Neutrophil (primary cell): Measurements from ENCODE around the gene FOXL1.

Source experiments
- H3K27ac ChIP-seq: fragments of 200-600 bp; sonication (generic); 2 replicates; pipeline ENCODE4 v1.5.1; 2016; ENCODE audit warnings: mild to moderate bottlenecking, moderate library complexity
- H3K27me3 ChIP-seq: fragments of 200-600 bp; sonication (generic); 2 replicates; pipeline ENCODE4 v1.6.0; 2016; ENCODE audit warnings: mild to moderate bottlenecking
- H3K36me3 ChIP-seq: fragments of 200-600 bp; sonication (generic); 2 replicates; pipeline ENCODE4 v1.5.1; 2017
- H3K4me1 ChIP-seq, 2 experiments: fragments of 200-600 bp in 1 of 2; sonication (generic) in 1 of 2; 1 replicate in 1 of 2; 2 replicates in 1 of 2; pipeline versions ENCODE4 v1.5.1 to v1.6.1; 2013 to 2016; ENCODE audit warnings: low read depth in 1 of 2, low read length in 1 of 2, mild to moderate bottlenecking in 1 of 2, moderate library complexity in 1 of 2; ENCODE audit not compliant: control insufficient read depth in 1 of 2, insufficient read depth in 1 of 2
- H3K4me3 ChIP-seq, 2 experiments: fragments of 200-600 bp in 1 of 2; sonication (generic) in 1 of 2; 1 replicate in 1 of 2; 2 replicates in 1 of 2; pipeline ENCODE4 v1.5.1; 2013 to 2016; ENCODE audit warnings: low read depth in 1 of 2, low read length in 1 of 2, mild to moderate bottlenecking in 1 of 2, moderate library complexity in 1 of 2
- H3K9me3 ChIP-seq: fragments of 200-600 bp; sonication (generic); 2 replicates; pipeline ENCODE4 v1.5.1; 2016
- CTCF ChIP-seq: fragments of 200-600 bp; sonication (generic); IDR thresholded peaks from 2 replicates; pipeline ENCODE4 v1.5.1; 2016; ENCODE audit warnings: antibody characterized with exemption

The FOXL1 gene

DNA sequence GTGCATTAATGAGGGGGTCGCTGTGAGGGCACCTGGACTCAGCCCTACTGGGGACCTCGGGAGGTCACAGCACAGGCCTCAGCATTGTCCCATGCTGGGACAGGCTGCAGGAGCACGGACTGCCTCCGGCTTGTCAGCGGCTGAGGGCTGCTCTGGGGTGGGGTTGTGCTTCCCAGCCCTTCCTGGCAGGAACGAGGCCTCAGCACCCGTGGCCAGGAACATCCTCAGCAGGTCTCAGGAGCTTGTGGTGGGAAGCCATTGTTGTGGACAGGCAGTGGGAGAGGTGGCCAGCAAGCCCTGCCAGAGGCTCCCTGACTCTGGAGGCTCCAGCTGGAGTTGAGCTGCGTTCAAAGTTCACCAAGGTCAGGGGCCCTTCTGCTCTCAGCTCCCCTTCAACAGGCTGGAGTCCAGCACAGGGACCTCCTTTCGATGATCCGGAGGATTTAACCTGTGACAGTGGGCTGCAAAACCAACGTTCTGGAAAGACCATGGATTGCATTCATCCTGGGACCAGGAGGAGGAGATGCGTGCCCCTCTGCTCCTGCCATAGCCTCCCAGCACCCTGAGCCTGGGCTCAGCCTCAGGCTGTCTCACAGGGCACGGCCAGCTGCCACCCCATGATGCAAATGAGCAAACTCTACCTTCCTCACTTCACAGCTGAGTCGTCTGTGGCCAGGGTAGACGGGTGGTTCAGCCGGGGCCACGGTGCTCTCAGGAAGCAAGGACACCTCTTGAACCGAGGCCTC is 32.6 kb downstream of the FOXL1 start:
- peaks cover 22% of the 10 kb centered on the region for H3K27me3 ChIP-seq
- H3K4me3 ChIP-seq: no peak overlapping the region
- H3K27ac ChIP-seq: no peak overlapping the region
- no peak for TF ChIP-seq CTCF
- no peaks in the 10 kb centered on the region for H3K4me1 ChIP-seq
- no peaks in the 10 kb centered on the region for H3K36me3 ChIP-seq
- H3K9me3 ChIP-seq: no peaks in the 10 kb centered on the region

DNA sequence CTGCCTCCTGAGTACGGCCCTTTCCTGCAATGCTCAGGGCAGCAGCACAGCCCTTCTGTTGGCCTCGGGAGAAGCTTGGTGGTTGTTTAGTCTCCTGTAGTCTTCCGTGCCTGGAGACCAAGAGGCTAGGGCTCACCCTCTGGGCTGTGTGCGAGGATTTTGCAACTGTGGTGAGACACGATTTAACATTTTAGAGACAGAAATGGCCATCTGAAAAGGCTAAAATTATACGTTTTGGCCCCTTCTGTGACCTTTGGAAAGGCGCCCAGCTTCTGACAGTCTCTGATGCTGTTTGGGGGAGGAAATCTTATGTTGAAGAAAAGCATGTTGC is 33.1 kb downstream of the FOXL1 start:
- Histone ChIP-seq H3K36me3 (no peaks in the 10 kb centered on the region), H3K4me1 (no peaks in the 10 kb centered on the region), H3K27ac (no peak overlapping the region), H3K4me3 (no peak overlapping the region), H3K27me3 (peaks cover 22% of the 10 kb centered on the region), H3K9me3 (no peaks in the 10 kb centered on the region)
- TF ChIP-seq CTCF: no peak

- H3K27ac ChIP-seq: no peak overlapping the region
- no peaks in the 10 kb centered on the region for H3K4me1 ChIP-seq
- H3K36me3 ChIP-seq: no peaks in the 10 kb centered on the region
- H3K9me3 ChIP-seq: no peaks in the 10 kb centered on the region
- no peak for TF ChIP-seq CTCF
- peaks cover 22% of the 10 kb centered on the region for H3K27me3 ChIP-seq
- H3K4me3 ChIP-seq: no peak overlapping the region
Measured at GRCh38 chr16:86611941-86612340, 33.6 kb downstream of the FOXL1 start.

GRCh38 chr16:86614699-86615098 is 36.4 kb downstream of the FOXL1 start:
- no peak for TF ChIP-seq CTCF
- Histone ChIP-seq H3K4me1 (no peaks in the 10 kb centered on the region), H3K27ac (no peak overlapping the region), H3K27me3 (peaks cover 15% of the 10 kb centered on the region), H3K9me3 (no peaks in the 10 kb centered on the region), H3K4me3 (no peak overlapping the region), H3K36me3 (no peaks in the 10 kb centered on the region)

- Histone ChIP-seq H3K27ac (no peak overlapping the region), H3K9me3 (no peaks in the 10 kb centered on the region), H3K4me1 (no peaks in the 10 kb centered on the region), H3K4me3 (no peak overlapping the region), H3K27me3 (peaks cover 7% of the 10 kb centered on the region), H3K36me3 (no peaks in the 10 kb centered on the region)
- no peak for TF ChIP-seq CTCF
Measured at GRCh38 chr16:86616906-86617305, 38.6 kb downstream of the FOXL1 start.
